Fibroblast of skin of abdomen (primary cell): Measurements from ENCODE around the gene FRS2.

ENCODE experiments used
- DNase-seq: peaks from one replicate; pipeline ENCODE4 v3.0.0-alpha.2; 2013

Gene FRS2

GRCh38 chr12:69464428-69464827, 5.8 kb upstream of the FRS2 start:
- DNase-seq, result no peak

GRCh38 chr12:69466867-69467266, 3.3 kb upstream of the FRS2 start:
- DNase-seq, result no peak

- no peak for DNase-seq
Observed at GRCh38 chr12:69467366-69467765, 2.8 kb upstream of the FRS2 start.

- no peak for DNase-seq
Observed at GRCh38 chr12:69468237-69469026, 1.8 kb upstream of the FRS2 start.

GRCh38 chr12:69469854-69470188, 367 bp upstream of the FRS2 start:
- no peak for DNase-seq

DNA sequence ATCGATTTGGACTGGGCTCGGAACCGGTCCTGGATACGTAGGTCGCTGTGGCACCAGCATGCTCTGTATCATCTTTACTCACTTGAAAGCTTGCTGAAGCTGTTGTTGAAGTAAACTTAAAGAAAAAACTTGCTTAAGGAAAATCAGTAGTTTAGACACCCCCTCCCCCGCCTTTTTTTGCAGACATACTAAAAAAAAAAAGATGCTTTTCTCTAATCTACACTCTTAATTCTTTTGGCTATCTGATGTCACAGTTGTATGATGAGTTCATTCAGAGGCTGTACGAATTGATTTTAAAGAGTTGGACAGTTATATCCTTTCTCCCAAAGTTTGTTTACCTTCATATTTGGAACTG, 865 bp downstream of the FRS2 start:
- no peak for DNase-seq

GRCh38 chr12:69471667-69472385, 1.6 kb downstream of the FRS2 start:
- DNase-seq, result no peak

DNA sequence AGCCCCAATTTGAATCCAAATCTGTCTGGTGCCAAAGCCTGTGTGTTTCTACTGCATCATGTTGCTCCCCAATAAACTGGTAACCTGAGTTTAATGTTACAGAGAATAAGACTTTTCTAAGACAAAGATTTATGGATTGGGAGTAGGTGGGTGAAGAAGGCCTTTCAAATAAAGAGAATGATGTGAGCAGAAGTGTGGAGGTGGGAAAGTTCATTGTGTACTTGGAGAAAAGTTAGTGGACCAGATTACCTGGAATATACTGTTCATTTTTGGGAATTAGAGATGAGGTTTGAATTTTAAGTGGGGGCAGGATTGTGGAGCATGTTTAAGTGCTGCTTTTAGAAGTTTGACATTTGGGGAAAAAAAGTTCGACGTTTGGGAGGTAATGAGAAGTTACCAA, 3.1 kb downstream of the FRS2 start:
- no peak for DNase-seq

- DNase-seq, result no peak
Observed at GRCh38 chr12:69474456-69474855, 4.3 kb downstream of the FRS2 start.

DNA sequence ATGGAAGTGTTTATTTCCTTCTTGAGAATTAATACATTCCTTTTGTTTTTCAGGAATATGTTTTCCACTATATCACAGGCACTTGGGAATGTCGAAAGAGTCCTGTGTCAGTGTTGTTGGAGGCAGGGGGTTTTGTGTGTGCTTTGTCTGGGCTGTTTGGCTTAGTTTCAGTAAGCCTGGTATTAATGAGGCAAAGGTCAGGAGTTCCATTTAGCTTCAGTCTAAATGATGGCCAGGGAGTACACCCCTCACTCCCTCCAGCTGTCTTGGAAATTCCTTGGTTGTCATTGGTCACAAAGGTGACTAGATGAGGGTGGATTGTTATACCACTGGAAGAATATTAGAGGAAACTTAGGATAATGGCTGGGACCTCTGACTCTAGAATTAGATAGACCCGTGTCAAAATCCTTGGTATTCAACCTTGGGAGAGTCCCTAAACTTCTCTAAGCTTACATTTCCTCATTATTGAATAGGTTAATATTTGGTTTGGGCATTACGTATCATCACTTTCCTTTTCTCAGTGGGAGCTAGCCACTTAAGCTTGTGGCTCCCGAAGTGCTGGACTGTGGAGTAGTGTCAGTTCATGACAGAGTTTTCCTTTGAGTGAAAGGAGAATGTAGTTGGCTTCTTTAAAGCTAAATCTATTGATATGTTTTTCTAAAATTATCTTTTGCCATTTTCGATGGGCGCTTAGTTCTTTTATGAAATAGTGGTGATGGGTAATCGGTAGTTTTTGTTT, 5.2 kb downstream of the FRS2 start:
- peak; percentile 36 for DNase-seq

- no peak for DNase-seq
Observed at GRCh38 chr12:69476276-69477017, 6.3 kb downstream of the FRS2 start.

- DNase-seq, result no peak
Observed at GRCh38 chr12:69479675-69480074, 9.5 kb downstream of the FRS2 start.

- no peak for DNase-seq
Observed at GRCh38 chr12:69480698-69481097, 10.5 kb downstream of the FRS2 start.

GRCh38 chr12:69481133-69481532, 10.9 kb downstream of the FRS2 start:
- DNase-seq, result no peak

DNA sequence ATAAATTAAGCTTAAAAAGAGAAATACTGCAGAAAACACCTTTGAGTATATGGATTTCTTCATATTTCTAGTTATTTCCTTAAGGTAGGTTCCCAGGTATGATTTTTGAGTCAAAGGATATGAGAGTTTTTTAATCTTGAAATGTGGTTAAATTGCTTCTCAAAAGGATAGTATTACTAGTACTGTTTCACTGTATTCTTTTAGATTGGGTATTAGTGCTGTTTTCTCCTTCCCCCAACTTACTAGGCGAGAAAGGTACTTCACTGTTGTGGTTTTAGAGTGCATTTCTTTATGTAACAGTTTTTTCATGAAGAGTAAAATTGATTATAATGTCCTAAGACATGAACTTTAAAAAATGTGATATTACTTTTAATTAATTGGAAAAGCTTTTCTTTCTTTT, 13.5 kb downstream of the FRS2 start:
- DNase-seq, result no peak

DNA sequence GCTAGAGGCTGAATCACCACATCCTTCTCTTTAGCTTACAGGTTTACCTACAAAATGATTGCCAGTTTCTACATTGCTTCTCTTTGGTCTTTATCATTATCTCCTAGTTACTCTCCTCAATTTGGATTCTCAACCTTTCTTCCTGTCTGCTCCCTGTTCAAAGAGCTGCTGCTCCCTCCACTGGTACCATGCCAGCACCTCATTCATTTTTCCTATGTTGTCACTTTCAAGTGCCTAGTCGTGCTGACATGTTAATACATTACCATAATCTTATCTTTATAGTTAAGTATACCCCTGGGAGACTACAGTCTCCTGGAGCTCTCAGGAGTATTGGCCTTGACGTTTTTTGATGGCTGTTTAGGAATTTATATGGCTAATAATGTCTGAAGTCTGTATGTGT, 14.2 kb downstream of the FRS2 start:
- DNase-seq, result no peak

GRCh38 chr12:69490920-69491643, 20.9 kb downstream of the FRS2 start:
- DNase-seq, result no peak

- DNase-seq, result no peak
Observed at GRCh38 chr12:69492739-69493138, 22.6 kb downstream of the FRS2 start.

GRCh38 chr12:69495071-69495470, 24.9 kb downstream of the FRS2 start:
- DNase-seq, result no peak

GRCh38 chr12:69497308-69498026, 27.3 kb downstream of the FRS2 start:
- no peak for DNase-seq

- DNase-seq, result peak; percentile 65
Observed at GRCh38 chr12:69500631-69501030, 30.4 kb downstream of the FRS2 start.
